Mesenchymal stem cell (in vitro differentiated cells and primary cell): ENCODE measurements around the gene DPP9. TPM values are rescaled to one million over a fixed set of nuclear protein-coding genes. Genes with fewer than 3 reads are reported as not detected.

Experiments
- DNase-seq: peaks from one replicate; pipeline ENCODE4 v3.0.0-alpha.2; 2013
- H2AFZ ChIP-seq: one replicate; pipeline ENCODE4 v1.6.1; 2013; ENCODE audit warnings: low read depth, mild to moderate bottlenecking, control low read depth, inconsistent platforms, low read length, moderate library complexity
- H2AK5ac ChIP-seq: 2 replicates; pipeline ENCODE4 v1.6.1; 2013; ENCODE audit warnings: low read length, moderate library complexity, mild to moderate bottlenecking, inconsistent platforms; ENCODE audit not compliant: severe bottlenecking
- H2BK120ac ChIP-seq: one replicate; pipeline ENCODE4 v1.6.1; 2013; ENCODE audit warnings: low read depth, mild to moderate bottlenecking, inconsistent platforms, low read length, moderate library complexity
- H2BK12ac ChIP-seq, 2 experiments: one replicate each; pipeline ENCODE4 v1.6.1; 2013; ENCODE audit warnings: inconsistent platforms in 2 of 2, low read length in 2 of 2, mild to moderate bottlenecking in 2 of 2, moderate library complexity in 2 of 2, control low read depth in 1 of 2
- H2BK15ac ChIP-seq: one replicate; pipeline ENCODE4 v1.6.1; 2013; ENCODE audit warnings: mild to moderate bottlenecking, low read depth, inconsistent platforms; ENCODE audit not compliant: poor library complexity, severe bottlenecking
- H2BK5ac ChIP-seq: 2 replicates; pipeline ENCODE4 v1.6.1; 2013; ENCODE audit warnings: low read depth, mild to moderate bottlenecking, low read length, control low read depth, inconsistent platforms; ENCODE audit not compliant: poor library complexity, severe bottlenecking
- H3K14ac ChIP-seq, 2 experiments: one replicate each; pipeline ENCODE4 v1.6.1; 2013; ENCODE audit warnings: inconsistent platforms in 2 of 2, low read length in 2 of 2, control low read depth in 1 of 2, mild to moderate bottlenecking in 1 of 2, moderate library complexity in 1 of 2
- H3K18ac ChIP-seq, 2 experiments: one replicate each; pipeline ENCODE4 v1.6.1; 2013; ENCODE audit warnings: inconsistent platforms in 2 of 2, low read length in 2 of 2, control low read depth in 1 of 2, low read depth in 1 of 2, mild to moderate bottlenecking in 1 of 2
- H3K23ac ChIP-seq, 2 experiments: one replicate each; pipeline ENCODE4 v1.6.1; 2013; ENCODE audit warnings: inconsistent platforms in 2 of 2, low read length in 2 of 2, mild to moderate bottlenecking in 2 of 2, moderate library complexity in 2 of 2, control low read depth in 1 of 2
- H3K27ac ChIP-seq: 2 replicates; pipeline ENCODE4 v1.5.1; 2013; ENCODE audit warnings: mild to moderate bottlenecking, moderate library complexity, low read length, control low read depth, inconsistent platforms; ENCODE audit not compliant: poor library complexity, severe bottlenecking
- H3K27me3 ChIP-seq, 2 experiments: 2 replicates each; pipeline versions ENCODE4 v1.6.1 to v1.7.0; 2013; ENCODE audit warnings: low read length in 2 of 2, mild to moderate bottlenecking in 2 of 2, moderate library complexity in 2 of 2, control low read depth in 1 of 2, inconsistent platforms in 1 of 2; ENCODE audit not compliant: control insufficient read depth in 1 of 2, insufficient read depth in 1 of 2
- H3K36me3 ChIP-seq, 2 experiments: 2 replicates each; pipeline versions ENCODE4 v1.6.1 to v1.7.0; 2013; ENCODE audit warnings: low read length in 2 of 2, control low read depth in 1 of 2, inconsistent platforms in 1 of 2, low read depth in 1 of 2, mild to moderate bottlenecking in 1 of 2; ENCODE audit not compliant: insufficient read depth in 2 of 2, control insufficient read depth in 1 of 2
- H3K4ac ChIP-seq, 2 experiments: one replicate each; pipeline ENCODE4 v1.6.1; 2013; ENCODE audit warnings: inconsistent platforms in 2 of 2, low read length in 2 of 2, mild to moderate bottlenecking in 2 of 2, moderate library complexity in 2 of 2, control low read depth in 1 of 2, low read depth in 1 of 2
- H3K4me1 ChIP-seq: 2 replicates; pipeline ENCODE4 v1.6.1; 2013; ENCODE audit warnings: low read depth, low read length, control low read depth; ENCODE audit not compliant: control insufficient read depth, insufficient read depth
- H3K4me2 ChIP-seq: 2 replicates; pipeline ENCODE4 v1.6.1; 2013; ENCODE audit warnings: low read length, mild to moderate bottlenecking, inconsistent platforms; ENCODE audit not compliant: poor library complexity, severe bottlenecking
- H3K4me3 ChIP-seq, 2 experiments: 2 replicates each; pipeline versions ENCODE4 v1.5.1 to v1.7.0; 2013; ENCODE audit warnings: low read length in 2 of 2, mild to moderate bottlenecking in 2 of 2, control low read depth in 1 of 2, low read depth in 1 of 2; ENCODE audit not compliant: insufficient read depth in 1 of 2
- H3K79me1 ChIP-seq: replicated peaks from 2 replicates; pipeline ENCODE4 v1.6.1; 2013; ENCODE audit warnings: mild to moderate bottlenecking, control low read depth, low read length, inconsistent platforms; ENCODE audit not compliant: poor library complexity, severe bottlenecking
- H3K9ac ChIP-seq: 2 replicates; pipeline ENCODE4 v1.7.0; 2013; ENCODE audit warnings: mild to moderate bottlenecking, low read length, moderate library complexity
- H3K9me3 ChIP-seq: 2 replicates; pipeline ENCODE4 v1.7.0; 2013; ENCODE audit warnings: mild to moderate bottlenecking, low read length; ENCODE audit not compliant: control insufficient read depth
- H4K8ac ChIP-seq: one replicate; pipeline ENCODE4 v1.6.1; 2013; ENCODE audit warnings: inconsistent platforms, mild to moderate bottlenecking, low read length, moderate library complexity
- H4K91ac ChIP-seq: one replicate; pipeline ENCODE4 v1.6.1; 2013; ENCODE audit warnings: mild to moderate bottlenecking, low read length, inconsistent platforms
- WGBS: methylation state at CpG from one replicate; pipeline ENCODE4 v1.1.7; 2013; ENCODE audit warnings: mixed read lengths; 5-methylcytosine and 5-hydroxymethylcytosine counted together
- polyA plus RNA-seq, 2 experiments: library from polyadenylated mRNA; stranded (reverse); fragments of 200-250 nt; gene quantifications; one replicate each; pipeline ENCODE4 v1.2.3, GENCODE V29; 2013

DPP9 gene
- polyA plus RNA-seq (2013, experiment 1 of 2) = 41.4 TPM
- 41.4 TPM for polyA plus RNA-seq (2013, experiment 2 of 2)

DNA sequence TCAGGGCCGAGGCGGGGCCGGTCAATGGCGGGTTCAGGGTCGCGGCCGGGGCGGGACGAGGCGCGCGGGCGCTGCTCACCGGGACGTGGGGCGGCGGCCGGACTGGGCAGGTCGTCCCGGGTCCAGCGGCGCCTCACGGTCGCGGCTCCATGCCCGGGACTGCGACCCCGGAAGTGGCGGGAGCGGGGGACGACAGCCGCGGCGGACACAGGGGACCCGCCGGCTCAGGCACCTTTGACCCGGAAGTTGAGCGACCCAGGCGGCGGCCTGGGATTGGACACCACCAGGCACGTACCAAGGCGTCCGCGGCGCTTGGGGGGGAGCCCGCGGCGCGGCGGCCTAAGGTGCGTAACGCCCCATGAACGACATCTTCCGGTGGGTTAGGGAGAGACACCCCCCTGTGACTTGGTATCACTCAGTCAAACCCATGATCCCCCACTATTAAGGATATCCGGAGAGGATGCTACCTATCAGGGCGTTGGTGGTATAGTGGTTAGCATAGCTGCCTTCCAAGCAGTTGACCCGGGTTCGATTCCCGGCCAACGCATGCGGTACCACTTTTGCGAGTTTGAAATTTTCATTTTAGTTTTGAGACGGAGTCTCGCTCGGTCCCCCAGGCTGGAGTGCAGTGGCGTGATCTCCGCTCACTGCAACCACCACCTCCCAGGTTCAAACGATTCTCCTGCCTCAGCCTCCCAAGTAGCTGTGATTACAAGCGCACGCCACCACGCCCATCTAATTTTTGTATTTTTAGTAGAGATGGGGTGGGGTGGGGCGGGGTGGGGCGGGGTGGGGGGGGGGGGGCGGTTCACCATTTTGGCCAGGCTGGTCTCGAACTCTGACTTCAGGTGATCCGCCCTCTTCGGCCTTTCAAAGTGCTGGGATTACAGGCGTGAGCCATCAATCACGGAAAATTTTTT is at the start of gene DPP9:
DPP9 (minus strand) TSS at position 248 of the 920 bp plus-strand sequence. CDS start 3,936 bp downstream, outside the sequence.
- H2BK5ac ChIP-seq = peak within 1 kb of the TSS; percentile 71
- peak within 1 kb of the TSS; percentile 97 for H3K18ac ChIP-seq
- H4K8ac ChIP-seq = peak within 1 kb of the TSS; percentile 74
- peak within 1 kb of the TSS; percentile 89 for H3K4me3 ChIP-seq
- peak within 1 kb of the TSS; percentile 26 for H2AK5ac ChIP-seq
- peak within 1 kb of the TSS; percentile 93 to 95 for H3K4ac ChIP-seq
- peaks cover 3% of the 10 kb centered on the region for H3K79me1 ChIP-seq
- H3K23ac ChIP-seq = peak within 1 kb of the TSS in 1 of 2 experiments; percentile 90
- H3K14ac ChIP-seq = peak within 1 kb of the TSS in 1 of 2 experiments; percentile 96
- H3K4me2 ChIP-seq = peak within 1 kb of the TSS; percentile 70
- H2AFZ ChIP-seq = peak within 1 kb of the TSS; percentile 96
- peak within 1 kb of the TSS; percentile 87 for H3K27ac ChIP-seq
- H3K4me1 ChIP-seq = peaks cover 29% of the 10 kb centered on the region
- no peaks in the 10 kb centered on the region for H3K27me3 ChIP-seq
- H2BK120ac ChIP-seq = peak within 1 kb of the TSS; percentile 27
- peak within 1 kb of the TSS; percentile 51 to 54 for H2BK12ac ChIP-seq
- WGBS = under 1% methylated on average over 44 of the region's 79 CpGs
- peaks cover 22 to 24% of the 10 kb centered on the region in 2 experiments for H3K36me3 ChIP-seq
- peak within 1 kb of the TSS; percentile 55 for H2BK15ac ChIP-seq
- peak; percentile 98 for DNase-seq
- peak within 1 kb of the TSS; percentile 96 for H3K9ac ChIP-seq
- peak within 1 kb of the TSS; percentile 77 for H4K91ac ChIP-seq
- no peaks in the 10 kb centered on the region for H3K9me3 ChIP-seq

- no peak overlapping the region for H3K4me2 ChIP-seq
- WGBS = 70% methylated on average over 9 of the region's 9 CpGs
- no peak overlapping the region for H4K91ac ChIP-seq
- H3K4ac ChIP-seq = no peak overlapping the region
- no peak overlapping the region for H2BK120ac ChIP-seq
- no peak overlapping the region for H3K9ac ChIP-seq
- H3K18ac ChIP-seq = no peak overlapping the region
- H3K23ac ChIP-seq = no peak overlapping the region
- H2AFZ ChIP-seq = no peak overlapping the region
- peaks cover 21 to 39% of the 10 kb centered on the region in 2 experiments for H3K27me3 ChIP-seq
- no peak overlapping the region for H2BK5ac ChIP-seq
- no peak overlapping the region for H3K4me3 ChIP-seq
- no peak overlapping the region for H3K27ac ChIP-seq
- no peak overlapping the region for H2BK15ac ChIP-seq
- no peaks in the 10 kb centered on the region for H3K9me3 ChIP-seq
- H3K79me1 ChIP-seq = no peaks in the 10 kb centered on the region
- H2AK5ac ChIP-seq = no peak overlapping the region
- no peak overlapping the region for H3K14ac ChIP-seq
- H2BK12ac ChIP-seq = no peak overlapping the region
- no peak overlapping the region for H4K8ac ChIP-seq
- H3K36me3 ChIP-seq = no peaks in the 10 kb centered on the region
- no peaks in the 10 kb centered on the region for H3K4me1 ChIP-seq
- no peak for DNase-seq
Measured at GRCh38 chr19:4773047-4773640, 49.5 kb upstream of the DPP9 start.

- H3K4me1 ChIP-seq = no peaks in the 10 kb centered on the region
- DNase-seq = no peak
Measured at GRCh38 chr19:4772566-4772965, 48.9 kb upstream of the DPP9 start.

More at GRCh38 chr19:4772566-4772965, 48.9 kb upstream of the DPP9 start:
- no peak overlapping the region for H4K91ac ChIP-seq
- no peak overlapping the region for H2BK120ac ChIP-seq
- no peak overlapping the region for H3K18ac ChIP-seq
- no peak overlapping the region for H3K27ac ChIP-seq
- H3K4me3 ChIP-seq = no peak overlapping the region
- no peak overlapping the region for H3K9ac ChIP-seq
- H3K36me3 ChIP-seq = no peaks in the 10 kb centered on the region
- no peak overlapping the region for H2BK12ac ChIP-seq
- 13% methylated on average over 1 of the region's 2 CpGs for WGBS
- no peaks in the 10 kb centered on the region for H3K9me3 ChIP-seq
- H2BK5ac ChIP-seq = no peak overlapping the region
- no peak overlapping the region for H4K8ac ChIP-seq
- no peak overlapping the region for H2AFZ ChIP-seq
- H3K23ac ChIP-seq = no peak overlapping the region
- H3K14ac ChIP-seq = no peak overlapping the region
- H3K27me3 ChIP-seq = peaks cover 21 to 37% of the 10 kb centered on the region in 2 experiments
- no peak overlapping the region for H3K4ac ChIP-seq
- no peak overlapping the region for H2AK5ac ChIP-seq
- no peaks in the 10 kb centered on the region for H3K79me1 ChIP-seq
- H2BK15ac ChIP-seq = no peak overlapping the region
- H3K4me2 ChIP-seq = no peak overlapping the region
